Femur (tissue), 1 donor: Measurements from ENCODE around the gene CSNK2B.
A peak's percentile ranks its signal among the peaks of the same experiment; 100 is the strongest.

Experiments
- DNase-seq: peaks from one replicate; pipeline ENCODE4 v3.0.0-alpha.2; 2017

Gene CSNK2B

DNA sequence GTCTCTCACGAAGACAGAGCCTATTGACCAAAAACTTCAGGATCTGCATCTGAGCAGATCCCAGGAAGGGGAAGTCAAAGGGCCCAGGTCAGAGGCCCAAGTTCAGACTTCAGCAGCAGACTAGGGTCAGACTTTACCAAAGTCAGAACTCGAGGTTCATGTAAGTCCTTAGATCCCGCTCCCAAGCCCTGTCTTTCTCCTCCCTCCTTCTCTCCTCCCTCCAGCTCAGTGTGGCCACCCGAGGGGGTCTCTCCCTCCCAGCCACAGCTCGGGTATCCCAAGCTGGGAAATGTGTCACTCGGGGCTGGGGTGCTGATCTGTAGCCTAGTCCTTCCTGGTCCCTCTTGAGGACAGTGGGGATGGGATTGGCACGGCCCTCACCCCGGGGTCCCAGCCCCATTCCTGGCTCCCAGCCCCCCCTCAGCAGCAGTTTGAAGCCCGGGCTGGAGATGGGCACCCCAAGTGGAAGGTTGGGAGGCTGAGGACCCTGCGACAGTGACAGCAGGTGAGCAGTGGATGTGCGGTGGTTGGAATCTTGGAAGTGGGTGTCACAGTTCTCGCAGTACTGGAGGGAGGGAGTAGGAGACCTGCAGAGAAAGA is 3.7 kb upstream of the CSNK2B start:
- no peak for DNase-seq

GRCh38 chr6:31663126-31663960 is 2.5 kb upstream of the CSNK2B start:
- DNase-seq: no peak

GRCh38 chr6:31663961-31664789 is 1.7 kb upstream of the CSNK2B start:
- peak; percentile 44 for DNase-seq

DNA sequence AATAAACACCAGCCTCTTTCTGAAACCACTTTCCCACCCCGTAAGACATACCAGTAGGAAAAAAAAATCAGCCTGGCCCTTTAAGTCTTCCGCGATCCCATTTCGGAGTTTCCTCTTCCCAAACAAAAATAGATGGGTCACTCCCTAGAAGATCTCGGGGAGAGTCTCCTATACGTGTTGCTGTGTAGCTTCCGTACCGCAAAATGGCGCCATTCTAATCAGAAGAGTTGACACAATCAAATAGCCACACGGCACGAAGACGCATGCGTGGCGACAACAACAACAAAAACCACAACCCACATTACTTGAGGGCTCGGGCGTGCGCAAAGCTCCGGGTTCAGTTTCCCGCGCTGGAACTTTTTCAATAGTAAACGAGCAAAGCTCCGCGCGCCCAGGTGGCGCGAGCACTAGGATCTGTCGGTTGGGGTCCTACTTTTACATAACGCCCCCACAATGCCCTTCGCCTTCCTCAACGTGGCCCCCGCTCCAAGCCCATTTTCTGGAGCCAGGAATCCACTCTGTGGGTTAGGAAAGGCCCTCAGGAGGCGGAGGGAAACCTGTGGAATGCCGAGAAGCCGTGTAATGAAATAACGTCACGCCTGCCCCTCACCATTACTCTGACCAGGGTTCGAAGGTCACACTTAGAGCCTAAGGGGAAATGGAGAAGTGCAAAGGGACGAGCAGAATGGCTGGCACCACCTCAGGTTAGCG is 935 bp upstream of the CSNK2B start, which contains the start of gene GPANK1:
Gene GPANK1 (minus strand): TSS at position 208 of the 711 bp plus-strand sequence. CDS start 519 bp downstream, outside the sequence.
- peak; percentile 95 for DNase-seq

DNA sequence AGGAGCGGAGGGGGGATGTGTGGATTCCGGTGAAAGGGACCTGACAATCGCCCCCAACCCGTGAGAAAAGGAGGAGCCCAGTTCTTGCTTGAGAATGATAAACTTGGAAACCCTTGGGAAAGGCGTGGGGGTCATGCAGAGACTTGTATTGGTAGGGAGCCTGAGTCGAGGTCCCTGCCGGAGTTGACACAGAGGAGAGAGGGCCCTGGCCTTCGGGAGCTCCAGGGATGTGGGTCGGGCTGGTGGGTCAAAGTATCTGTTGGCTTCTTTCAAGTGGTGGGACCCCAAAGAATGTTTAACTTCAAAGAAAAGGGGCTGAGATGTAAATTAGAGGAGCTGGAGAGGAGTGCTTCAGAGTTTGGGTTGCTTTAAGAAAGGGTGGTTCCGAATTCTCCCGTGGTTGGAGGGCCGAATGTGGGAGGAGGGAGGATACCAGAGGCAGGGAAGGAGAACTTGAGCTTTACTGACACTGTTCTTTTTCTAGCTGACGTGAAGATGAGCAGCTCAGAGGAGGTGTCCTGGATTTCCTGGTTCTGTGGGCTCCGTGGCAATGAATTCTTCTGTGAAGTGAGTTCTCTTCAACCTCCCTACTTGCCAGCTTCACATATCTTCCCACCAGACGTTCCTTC is 571 bp downstream of the CSNK2B start:
- no peak for DNase-seq

- DNase-seq: no peak
Observed at GRCh38 chr6:31669676-31670075, 3.8 kb downstream of the CSNK2B start, which contains the start of gene LY6G5B. TSS of gene LY6G5B (plus strand) at chr6:31669976. CDS start at chr6:31670951, 975 bp downstream.

- DNase-seq: no peak
Observed at GRCh38 chr6:31676322-31676903, 10.5 kb downstream of the CSNK2B start.

GRCh38 chr6:31676904-31677303 is 11.0 kb downstream of the CSNK2B start:
- DNase-seq: no peak

GRCh38 chr6:31677955-31678354 is 12.1 kb downstream of the CSNK2B start:
- no peak for DNase-seq

DNA sequence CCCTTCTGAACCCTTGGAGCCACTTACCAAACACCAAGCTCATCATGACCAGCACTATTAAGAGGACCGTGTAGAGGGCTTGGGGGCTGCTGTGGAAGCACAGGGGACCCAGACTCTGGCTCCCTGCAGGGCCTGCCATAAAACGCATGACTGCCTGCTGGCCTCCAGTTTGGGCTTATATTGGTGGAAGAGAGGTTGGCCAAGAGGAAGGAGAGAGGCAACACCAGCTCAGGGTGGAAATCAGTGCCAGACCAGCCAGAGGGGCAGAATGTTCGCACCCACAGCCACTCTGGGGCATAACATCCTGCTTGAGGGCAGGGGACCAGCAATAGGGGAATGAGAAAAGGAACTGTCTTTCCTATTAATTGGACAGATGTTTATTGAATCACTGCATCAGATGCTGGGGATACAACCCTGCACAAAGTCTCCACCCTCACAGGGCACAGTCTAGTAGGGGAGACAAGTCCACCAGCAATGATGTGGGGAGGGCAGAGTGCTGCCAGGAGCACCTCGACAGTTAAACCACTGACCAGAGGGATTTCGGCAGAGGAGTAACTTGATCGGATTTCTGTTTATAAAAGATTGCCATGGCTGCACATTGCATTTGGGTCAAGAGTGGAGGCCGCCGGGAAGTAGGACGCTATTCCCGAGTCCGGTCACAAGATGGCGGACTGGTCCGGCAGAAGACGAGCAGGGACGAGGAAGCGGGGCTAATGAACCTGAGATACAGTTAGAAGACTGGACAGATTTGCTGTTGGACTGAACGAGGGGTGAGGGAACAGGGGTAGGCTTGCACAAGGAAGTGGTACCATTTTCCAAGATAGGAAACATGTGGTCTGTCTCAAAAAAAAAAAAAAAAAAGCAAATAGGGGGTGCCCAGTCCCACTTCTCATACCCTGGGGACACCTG is 14.6 kb downstream of the CSNK2B start, which contains the start of gene LY6G5C:
Gene LY6G5C (minus strand): TSS at position 842 of the 909 bp plus-strand sequence. CDS start 694 bp downstream, at position 148.
- peak; percentile 94 for DNase-seq

DNA sequence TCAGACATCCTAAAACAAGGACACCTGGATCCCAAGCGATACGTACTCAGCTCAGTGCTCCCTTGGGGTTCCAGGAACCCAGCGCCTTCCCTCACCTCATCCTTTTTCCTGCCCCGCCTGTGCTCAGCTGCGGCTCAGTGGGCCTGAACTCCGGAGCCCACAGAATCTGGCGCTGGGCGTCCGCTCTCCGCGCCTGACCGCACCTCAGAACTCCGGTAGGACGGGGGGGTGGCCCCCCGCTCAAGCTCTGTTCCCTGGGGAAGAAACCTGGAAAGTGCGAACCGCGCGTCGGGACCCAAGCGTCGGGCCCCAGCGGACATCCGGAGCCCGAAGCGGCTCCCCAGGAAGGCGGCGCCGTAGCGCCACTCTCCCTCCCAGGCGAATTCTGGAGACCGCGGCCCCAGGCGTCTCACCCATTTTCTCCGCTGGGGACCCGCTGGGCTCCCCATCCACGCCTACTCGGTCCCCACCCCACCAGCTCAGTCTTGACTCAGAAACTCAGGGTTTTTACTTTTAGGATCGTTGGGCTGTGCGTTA is 15.3 kb downstream of the CSNK2B start:
- peak; percentile 40 for DNase-seq

DNA sequence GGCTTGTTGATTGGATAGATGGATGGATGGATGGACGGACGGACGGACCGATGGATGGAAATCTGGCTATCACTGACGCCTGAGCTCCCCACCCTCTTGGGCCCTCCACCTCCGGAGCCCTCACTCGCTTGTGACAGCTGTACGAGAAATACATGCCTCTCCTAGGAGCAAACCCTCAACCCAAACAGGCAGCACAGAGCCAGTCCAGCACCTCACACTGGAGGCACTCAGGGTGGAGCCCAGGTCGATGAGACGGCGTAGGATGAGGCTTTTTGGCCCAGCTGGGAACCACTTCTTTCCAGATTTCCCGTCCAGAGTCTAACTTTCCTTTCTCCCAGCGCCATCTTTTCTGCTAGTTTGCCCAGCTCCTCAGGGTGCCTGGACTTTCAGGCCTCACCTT is 17.7 kb downstream of the CSNK2B start:
- no peak for DNase-seq

DNA sequence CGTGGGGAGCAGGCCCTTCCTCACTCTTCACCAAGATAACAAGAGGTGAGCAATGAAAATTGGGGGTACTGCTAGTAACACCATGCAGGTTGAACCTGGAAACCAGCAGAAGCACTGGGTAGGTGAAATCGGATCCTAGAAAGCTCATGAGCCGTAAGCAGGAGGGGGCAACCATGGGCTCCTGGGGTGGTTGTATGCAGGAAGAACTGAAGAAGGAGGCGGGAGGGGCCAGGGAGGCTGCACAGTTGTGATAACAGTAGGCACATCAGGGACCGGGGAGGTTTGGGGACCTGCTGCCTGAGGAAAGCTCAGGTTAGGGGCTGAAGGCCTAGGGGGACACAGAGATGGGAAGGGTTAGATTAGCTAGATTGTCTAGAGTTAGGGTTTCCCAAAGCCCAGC is 20.6 kb downstream of the CSNK2B start:
- DNase-seq: no peak

DNA sequence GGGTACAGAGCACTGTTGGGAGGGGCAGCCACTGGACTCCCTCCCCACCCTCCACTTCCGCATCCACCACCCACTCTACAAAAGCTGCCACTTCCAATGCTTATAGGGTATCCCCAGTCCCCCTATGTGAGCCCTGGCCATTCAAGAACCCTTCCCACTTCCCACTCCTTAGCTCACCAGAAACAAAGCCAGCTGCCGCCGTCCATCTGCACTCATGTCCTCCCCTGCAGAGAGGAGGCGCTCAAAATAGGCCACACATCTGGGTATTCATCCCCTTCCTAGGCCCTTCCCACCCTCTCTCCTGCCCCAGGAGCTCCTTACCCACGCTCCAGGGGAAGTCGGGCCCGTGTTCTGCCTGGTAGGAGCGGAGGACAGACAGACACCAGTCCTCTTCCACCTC is 21.4 kb downstream of the CSNK2B start:
- DNase-seq: no peak

DNA sequence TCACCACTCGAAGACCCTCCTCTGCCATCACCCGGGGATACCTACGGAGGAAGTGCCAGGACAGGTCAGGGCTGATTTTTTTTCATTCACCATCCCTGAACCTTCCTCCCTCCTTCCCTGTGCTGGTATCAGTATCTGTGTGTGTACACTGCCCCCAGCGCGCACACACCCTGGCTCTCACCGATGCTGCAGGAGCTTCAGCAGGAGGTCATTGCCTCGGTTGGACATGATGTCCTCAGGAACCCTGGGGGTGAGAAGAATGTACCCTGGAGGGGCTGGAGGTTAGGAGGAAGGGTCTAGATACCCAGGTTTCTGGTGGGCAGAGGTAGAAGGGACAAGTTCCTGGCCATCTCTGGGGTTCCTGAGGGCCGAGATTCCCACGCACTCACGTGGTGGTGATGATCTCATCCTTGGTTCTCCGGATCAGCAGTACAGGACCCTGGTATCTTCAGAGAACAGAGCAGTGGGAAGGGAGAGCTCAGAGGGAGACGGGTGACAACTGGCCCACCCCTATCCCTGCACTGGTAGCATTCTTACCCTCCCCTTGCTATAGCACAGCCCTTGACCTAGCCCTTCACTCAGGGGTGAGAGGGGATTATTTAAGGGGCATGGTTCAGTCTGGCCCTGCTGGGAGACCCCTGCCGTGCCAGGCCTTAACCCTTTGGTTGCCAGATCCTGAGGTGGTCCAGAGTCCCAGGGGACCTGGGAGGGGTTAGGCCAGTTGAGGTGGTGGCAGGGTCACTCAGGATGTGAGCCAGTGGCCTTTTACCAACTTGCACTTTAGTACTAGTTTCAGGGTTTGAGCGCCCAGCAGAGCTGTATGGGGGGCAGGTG is 22.2 kb downstream of the CSNK2B start:
- DNase-seq: no peak

GRCh38 chr6:31689249-31690110 is 23.6 kb downstream of the CSNK2B start:
- no peak for DNase-seq

GRCh38 chr6:31690231-31691077 is 24.6 kb downstream of the CSNK2B start:
- DNase-seq: no peak
